Ascending aorta (tissue), 2 donors: Measurements from ENCODE around the gene GZMM. TPM values are rescaled to one million over a fixed set of nuclear protein-coding genes. Genes with fewer than 3 reads are reported as not detected.

ENCODE experiments used
- DNase-seq, 2 donors: peaks; one replicate each; pipeline ENCODE4 v3.0.0-alpha.2; 2019; ENCODE audit warnings: low spot score in 2 of 2
- H3K27ac ChIP-seq, 2 donors: fragments of 200-600 bp; sonication (generic); one replicate each; pipeline ENCODE4 v1.5.1; 2016 to 2017; ENCODE audit warnings: mild to moderate bottlenecking in 1 of 2
- H3K27me3 ChIP-seq: fragments of 200-600 bp; sonication (generic); one replicate; pipeline ENCODE4 v1.5.1; 2017
- H3K36me3 ChIP-seq, 2 donors: fragments of 200-600 bp; sonication (generic); one replicate each; pipeline ENCODE4 v1.5.1; 2016
- H3K4me1 ChIP-seq, 2 donors: fragments of 200-600 bp; sonication (generic); one replicate each; pipeline ENCODE4 v1.5.1; 2016 to 2017; ENCODE audit warnings: mild to moderate bottlenecking in 1 of 2
- H3K4me3 ChIP-seq, 2 donors: fragments of 200-600 bp; sonication (generic); one replicate each; pipeline ENCODE4 v1.5.1; 2016 to 2017; ENCODE audit warnings: mild to moderate bottlenecking in 1 of 2
- H3K9me3 ChIP-seq, 2 donors: fragments of 200-600 bp; sonication (generic); one replicate each; pipeline ENCODE4 v1.5.1; 2016
- CTCF ChIP-seq, 3 experiments: fragments of 200-600 bp in 2 of 3; fragments of 450-650 bp in 1 of 3; sonication (generic) in 2 of 3; IDR thresholded peaks; one replicate each; pipeline ENCODE4 v1.5.1; 2016 to 2019; ENCODE audit warnings: antibody characterized with exemption in 3 of 3, mild to moderate bottlenecking in 1 of 3, moderate library complexity in 1 of 3
- intact Hi-C: fragments of 100-400 bp; cut with DNase I; formaldehyde crosslinking; loops from one replicate; pipeline ENCODE4 v1.15.1; 2023
- total RNA-seq: library from RNA; depleted of rRNA; stranded (reverse); fragments of >200 nt; gene quantifications from one replicate; pipeline ENCODE4 v1.1.0, GENCODE V29; 2016

GZMM gene
- total RNA-seq, 1 donor from 2014 or later, result not detected

- no peak for DNase-seq
- peak overlapping the region; percentile 72 to 100 for H3K4me3 ChIP-seq
- no peaks in the 10 kb centered on the region for H3K27me3 ChIP-seq
- peak overlapping the region; percentile 74 to 89 for H3K27ac ChIP-seq
- H3K4me1 ChIP-seq, result peaks cover 11 to 39% of the 10 kb centered on the region in 2 donors
- peaks cover under 1 to 3% of the 10 kb centered on the region in 2 donors for H3K36me3 ChIP-seq
- intact Hi-C loops, result loop anchor here (1.0 to 5.0 kb wide), 4 partner anchors 42 to 224 kb away; partner anchors contain the start of genes CDC34, POLRMT, PTBP1 and TPGS1
- H3K9me3 ChIP-seq, result no peaks in the 10 kb centered on the region
- TF ChIP-seq CTCF (IDR thresholded peaks at IDR 0.05), result no peak
Measured at GRCh38 chr19:572743-573518, 29.1 kb downstream of the GZMM start.

- TF ChIP-seq CTCF (IDR thresholded peaks at IDR 0.05), result no peak
- Histone ChIP-seq H3K4me3 (peak overlapping the region; percentile 72 to 100), H3K9me3 (no peaks in the 10 kb centered on the region), H3K27me3 (no peaks in the 10 kb centered on the region), H3K4me1 (peaks cover 11 to 39% of the 10 kb centered on the region in 2 donors), H3K27ac (no peak overlapping the region), H3K36me3 (peaks cover 5 to 9% of the 10 kb centered on the region in 2 donors)
- intact Hi-C loops, result loop anchor here (5.0 kb wide), 2 partner anchors 59 to 224 kb away; partner anchors contain the start of genes POLRMT and PTBP1
- DNase-seq, result no peak
Measured at GRCh38 chr19:573519-573825, 29.6 kb downstream of the GZMM start.

GRCh38 chr19:574658-575526, 31.0 kb downstream of the GZMM start:
- TF ChIP-seq CTCF (IDR thresholded peaks at IDR 0.05), result no peak
- Histone ChIP-seq H3K9me3 (no peaks in the 10 kb centered on the region), H3K27ac (peak overlapping the region in 1 of 2 donors; percentile 44), H3K27me3 (no peaks in the 10 kb centered on the region), H3K4me3 (peak overlapping the region; percentile 11 to 100), H3K4me1 (peaks cover 11 to 39% of the 10 kb centered on the region in 2 donors), H3K36me3 (peaks cover 9 to 20% of the 10 kb centered on the region in 2 donors)
- no peak for DNase-seq
- intact Hi-C loops, result loop anchor here (5.0 kb wide), 2 partner anchors 57 to 222 kb away; partner anchors contain the start of genes POLRMT and PTBP1

- peak overlapping the region; percentile 11 to 100 for H3K4me3 ChIP-seq
- no peak for TF ChIP-seq CTCF (IDR thresholded peaks at IDR 0.05)
- peak overlapping the region in 1 of 2 donors; percentile 44 for H3K27ac ChIP-seq
- no peak for DNase-seq
- H3K36me3 ChIP-seq, result peaks cover 14 to 28% of the 10 kb centered on the region in 2 donors
- intact Hi-C loops, result no loop called here
- no peaks in the 10 kb centered on the region for H3K27me3 ChIP-seq
- H3K4me1 ChIP-seq, result peaks cover 11 to 38% of the 10 kb centered on the region in 2 donors
- no peaks in the 10 kb centered on the region for H3K9me3 ChIP-seq
Measured at GRCh38 chr19:575527-576506, 32.0 kb downstream of the GZMM start.
